ENCODE data around the gene HTR5A.
A peak's percentile ranks its signal among the peaks of the same experiment; 100 is the strongest.
"Not testable (repeated sequence)": the region's sequence is repeated elsewhere in the genome, so short reads cannot be mapped to it uniquely, and the experiment has no call there.

The HTR5A gene

DNA sequence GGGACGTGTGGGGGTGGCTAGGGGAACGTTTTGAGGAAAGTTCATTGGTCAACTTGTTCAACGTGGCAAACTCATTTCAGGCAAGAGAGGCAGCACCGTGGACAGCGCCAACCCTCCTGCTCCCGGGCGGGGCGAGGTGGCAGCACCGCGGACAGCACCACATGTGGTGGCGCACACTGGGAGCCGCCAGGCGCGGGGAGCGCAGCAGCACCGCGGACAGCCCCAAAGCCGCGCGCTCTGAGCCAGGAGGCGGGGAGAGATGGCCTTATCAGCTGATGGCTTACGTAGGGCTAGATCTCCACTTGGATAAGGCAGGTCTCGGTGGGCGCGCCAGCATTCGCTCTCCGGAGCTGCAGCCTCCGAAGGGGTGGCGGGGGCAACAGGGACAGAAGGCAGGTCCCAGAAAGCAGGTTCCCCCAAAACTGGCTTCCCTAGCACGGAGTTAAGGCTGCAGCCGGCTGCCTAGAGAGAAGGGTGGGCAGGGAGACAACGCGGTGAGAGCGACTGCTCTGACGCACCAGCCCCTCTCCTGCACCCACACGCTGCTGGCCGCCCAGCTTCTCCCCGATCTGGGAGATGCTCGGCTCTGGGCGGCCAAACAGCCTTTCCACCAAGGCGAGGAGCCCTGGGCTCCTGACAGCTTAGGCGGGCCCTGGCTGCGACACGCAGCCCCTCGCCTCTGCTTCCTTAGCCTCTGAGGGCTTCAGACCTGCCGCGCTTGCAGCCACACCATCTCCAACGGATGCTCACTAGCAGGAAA lies at the start of gene HTR5A:
TSS of gene HTR5A (plus strand) at position 333 of the 760 bp plus-strand sequence. CDS start 576 bp downstream, outside the sequence.
- peak; percentile 49 to 52 for DNase-seq (ENCODE audit: low read depth in 2 of 2)

DNA sequence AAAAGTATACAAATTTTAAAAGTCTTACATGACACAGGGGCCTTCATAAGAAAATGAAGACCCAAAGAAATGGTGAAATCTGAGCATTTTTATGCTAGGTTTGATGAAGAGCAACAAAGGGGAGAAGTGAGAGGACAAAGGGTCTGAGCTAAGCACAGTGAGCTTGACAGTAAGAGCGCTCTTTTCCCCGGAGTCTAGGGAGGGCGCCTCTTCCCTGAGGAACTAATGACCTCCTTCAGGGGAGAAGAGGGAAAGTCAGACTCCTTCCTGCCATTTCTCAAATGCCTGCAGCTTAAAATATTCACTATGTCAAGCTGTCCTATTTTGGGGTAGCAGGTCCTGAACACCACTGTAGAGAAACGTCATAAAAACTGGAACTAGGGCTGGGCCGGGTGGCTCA lies 49.1 kb upstream of the HTR5A start:
- DNase-seq (ENCODE audit: low read depth in 2 of 2) = no peak

DNA sequence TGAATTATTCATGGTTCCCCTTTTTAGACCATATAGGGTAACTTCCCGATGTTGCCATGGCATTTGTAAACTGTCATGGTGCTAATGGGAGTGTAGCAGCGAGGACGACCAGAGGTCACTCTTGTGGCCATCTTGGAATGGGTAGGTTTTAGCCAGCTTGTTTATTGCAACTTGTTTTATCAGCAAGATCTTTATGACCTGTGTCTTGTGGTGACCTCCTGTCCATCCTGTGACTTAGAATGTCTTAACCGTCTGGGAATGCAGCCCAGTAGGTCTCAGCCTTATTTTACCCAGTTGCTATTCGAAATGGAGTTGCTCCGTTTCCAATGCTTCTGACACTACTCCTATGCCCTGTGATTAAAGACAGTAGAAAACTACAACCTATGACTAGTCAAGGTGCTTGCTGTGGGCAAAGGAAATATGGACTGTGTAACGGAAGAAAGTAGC lies 48.4 kb upstream of the HTR5A start:
- DNase-seq (ENCODE audit: low read depth in 2 of 2) = no peak

DNA sequence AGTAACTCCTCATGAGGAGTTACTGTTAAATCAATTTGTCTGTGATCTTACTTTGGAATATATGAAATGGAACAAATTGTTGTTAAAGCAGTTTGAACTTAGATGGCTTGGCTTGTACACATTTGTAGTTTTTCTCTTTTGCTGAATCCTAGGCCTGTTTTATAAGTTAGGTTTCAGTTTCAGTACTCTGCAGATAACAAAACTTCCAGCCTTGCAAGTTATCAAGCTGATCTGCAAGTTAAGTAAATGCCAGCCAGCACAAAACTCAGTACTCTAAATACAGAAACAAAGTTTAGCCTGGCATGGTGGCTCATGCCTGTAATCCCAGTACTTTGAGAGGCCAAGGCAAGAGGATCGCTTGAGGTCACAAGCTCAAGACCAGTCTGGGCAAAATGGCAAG lies 42.2 kb upstream of the HTR5A start:
- no peak for DNase-seq (ENCODE audit: low read depth in 2 of 2)

DNA sequence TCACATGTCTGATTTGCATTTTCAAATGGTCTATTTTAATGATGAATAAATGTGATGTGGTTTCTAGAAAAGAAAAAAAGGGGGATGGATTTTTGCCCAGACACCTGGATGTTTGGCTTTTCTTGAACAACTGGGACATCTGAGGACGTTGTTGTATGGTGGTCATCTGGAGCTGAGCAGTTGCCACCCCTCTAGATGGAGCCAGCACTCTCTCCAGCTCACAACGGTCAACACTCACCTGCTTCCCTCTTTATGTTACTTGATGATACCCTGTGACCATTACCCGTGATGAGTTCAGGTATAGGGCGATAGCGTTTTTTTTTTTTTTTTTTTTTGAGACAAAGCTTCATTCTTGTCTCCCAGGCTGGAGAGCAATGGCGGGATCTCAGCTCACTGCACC lies 37.1 kb upstream of the HTR5A start:
- DNase-seq (ENCODE audit: low read depth in 2 of 2) = no peak

DNA sequence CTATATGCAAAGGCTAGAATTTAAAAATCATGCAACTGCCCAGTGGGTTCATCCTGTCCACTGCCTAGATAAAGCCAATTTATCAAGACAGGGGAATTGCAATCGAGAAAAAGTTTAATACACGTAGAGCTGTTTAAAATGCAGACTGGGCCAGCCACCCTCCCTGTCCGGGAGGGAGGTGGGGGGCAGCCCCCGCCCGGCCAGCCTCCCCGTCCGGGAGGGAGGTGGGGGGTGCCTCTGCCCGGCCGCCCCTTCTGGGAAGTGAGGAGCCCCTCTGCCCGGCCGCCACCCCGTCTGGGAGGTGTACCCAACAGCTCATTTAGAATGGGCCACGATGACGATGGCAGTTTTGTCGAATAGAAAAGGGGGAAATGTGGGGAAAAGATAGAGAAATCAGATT lies 35.6 kb upstream of the HTR5A start:
- DNase-seq (ENCODE audit: low read depth in 2 of 2) = not testable (repeated sequence)

DNA sequence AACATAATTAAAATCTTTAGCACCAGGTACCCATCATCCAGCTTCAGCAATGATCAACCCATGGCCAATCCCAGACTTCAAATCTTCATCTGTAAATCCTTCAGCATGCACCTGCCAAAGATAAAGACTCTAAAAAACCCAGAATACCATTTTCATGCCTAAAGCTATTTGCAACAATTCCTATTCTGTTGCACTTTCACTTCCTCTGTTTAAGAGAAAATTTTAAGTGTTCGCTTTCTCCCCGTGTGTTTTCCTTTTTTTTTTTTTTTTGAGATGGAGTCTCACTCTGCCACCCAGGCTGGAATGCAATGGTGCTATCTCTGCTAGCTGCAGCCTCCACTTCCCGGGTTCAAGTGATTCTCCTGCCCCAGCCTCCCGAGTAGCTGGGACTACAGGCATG lies 31.8 kb upstream of the HTR5A start:
- DNase-seq (ENCODE audit: low read depth in 2 of 2) = no peak

DNA sequence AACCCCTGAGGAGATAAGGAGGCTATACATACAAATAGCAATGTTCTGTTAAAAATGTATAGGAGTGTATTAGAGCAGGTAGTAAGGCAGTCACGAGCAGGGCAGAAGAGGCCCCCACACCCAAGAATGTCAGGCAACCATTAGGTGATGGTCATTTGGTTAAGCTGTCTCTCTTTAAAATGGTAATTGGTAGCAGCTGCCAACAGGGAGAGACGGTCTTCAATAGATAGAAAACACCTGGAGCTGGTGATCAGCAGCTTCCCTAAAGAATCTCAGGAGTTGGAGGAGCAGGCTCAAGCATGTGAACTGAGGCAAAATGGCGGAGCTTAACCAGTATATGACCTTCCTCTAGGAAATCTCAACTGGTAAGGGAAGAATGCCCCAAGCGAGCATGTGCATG lies 26.4 kb upstream of the HTR5A start:
- no peak for DNase-seq (ENCODE audit: low read depth in 2 of 2)

DNA sequence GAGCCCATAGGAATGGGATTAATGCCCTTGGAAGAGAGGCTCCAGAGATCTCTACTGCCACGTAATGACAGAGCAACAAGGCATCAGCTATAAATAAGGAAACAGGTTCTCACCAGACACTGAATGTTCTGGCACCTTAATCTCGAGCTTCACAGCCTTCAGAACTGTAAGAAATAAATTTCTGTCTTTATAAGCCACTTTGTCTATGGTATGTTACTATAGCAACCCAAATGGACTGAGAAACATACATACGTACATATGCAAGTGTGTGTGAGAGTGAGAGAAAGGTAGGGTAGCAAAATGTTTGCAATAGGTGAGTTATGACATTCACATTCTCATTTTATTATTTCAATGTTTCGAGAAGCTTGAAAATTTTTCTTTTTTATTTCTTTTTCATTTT lies 22.1 kb upstream of the HTR5A start:
- DNase-seq (ENCODE audit: low read depth in 2 of 2) = no peak

DNA sequence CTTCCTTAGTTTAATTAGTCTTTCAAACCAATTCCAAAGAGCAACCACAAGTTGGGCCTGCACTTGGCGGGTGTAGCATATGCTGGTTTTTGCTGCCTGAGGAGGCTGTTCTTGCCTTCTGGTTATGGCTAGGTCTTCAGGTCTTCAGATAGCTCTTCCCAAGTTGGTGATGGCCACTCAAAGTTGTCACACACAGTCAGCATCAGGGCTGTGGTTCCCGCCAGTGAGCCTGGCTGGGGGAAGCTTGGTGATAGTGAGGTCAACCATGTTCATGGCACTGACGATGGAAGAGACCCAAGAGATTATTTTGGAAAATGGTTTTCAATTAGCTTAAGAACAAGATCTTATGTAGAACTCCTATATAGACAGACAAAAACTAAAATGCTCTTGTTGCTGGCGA lies 18.8 kb upstream of the HTR5A start:
- no peak for DNase-seq (ENCODE audit: low read depth in 2 of 2)

DNA sequence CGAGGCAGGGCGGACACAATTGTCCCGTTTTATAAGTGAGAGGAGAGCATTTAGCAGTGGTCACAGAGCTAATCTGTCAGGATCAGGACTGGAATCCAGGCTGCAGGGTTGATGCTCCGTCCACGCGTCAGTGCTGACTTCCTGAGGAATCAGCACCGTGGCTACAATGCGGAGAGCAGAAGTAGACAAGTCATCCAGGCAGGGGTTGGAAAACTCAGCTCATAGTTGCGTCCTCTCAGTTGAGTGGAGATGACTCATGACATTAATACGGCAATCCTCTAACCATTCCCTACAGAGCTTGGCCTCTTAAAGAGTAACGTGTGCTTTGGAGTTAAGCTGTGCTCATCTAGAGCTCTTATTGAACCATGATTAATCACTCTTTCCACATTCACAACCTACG lies 17.1 kb upstream of the HTR5A start:
- no peak for DNase-seq (ENCODE audit: low read depth in 2 of 2)

DNA sequence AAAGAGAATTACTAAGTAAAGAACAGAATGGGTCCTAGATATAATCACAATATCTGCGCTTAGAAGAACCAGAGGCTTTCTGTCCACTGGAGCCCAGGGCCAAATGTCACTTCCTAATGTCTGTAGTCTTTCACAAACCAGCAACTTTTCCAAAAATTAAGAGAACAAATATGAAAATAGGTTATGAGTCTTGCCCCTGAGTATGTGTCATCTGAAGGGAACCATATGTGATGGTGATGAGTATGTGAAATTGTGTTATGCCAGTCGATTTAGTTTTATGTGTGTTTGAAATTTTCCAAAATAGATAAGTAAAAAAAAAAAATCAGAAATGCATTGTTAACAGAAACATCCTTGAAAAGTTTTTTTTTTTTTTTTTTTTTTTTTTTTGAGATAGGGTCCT lies 15.4 kb upstream of the HTR5A start:
- DNase-seq (ENCODE audit: low read depth in 2 of 2) = no peak

DNA sequence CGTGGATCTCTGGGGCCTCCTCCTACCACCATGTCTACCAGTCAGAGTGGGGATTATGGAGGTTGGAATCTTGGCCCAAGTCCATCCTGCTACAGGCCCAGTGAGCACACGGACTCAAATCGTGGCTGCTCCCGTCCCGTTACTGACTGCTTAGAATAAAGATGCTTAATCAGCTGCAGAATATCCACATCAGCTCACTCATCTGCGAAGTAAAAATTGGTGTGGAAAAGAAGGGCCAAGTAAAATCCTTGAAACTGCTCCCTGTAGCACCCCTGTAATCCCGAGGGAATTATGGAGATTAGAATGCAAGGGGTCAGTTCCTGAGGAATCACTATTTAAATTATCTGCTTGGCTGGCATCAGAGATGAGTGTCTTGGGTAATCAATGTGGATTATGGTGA lies 13.0 kb upstream of the HTR5A start:
- DNase-seq (ENCODE audit: low read depth in 2 of 2) = no peak

DNA sequence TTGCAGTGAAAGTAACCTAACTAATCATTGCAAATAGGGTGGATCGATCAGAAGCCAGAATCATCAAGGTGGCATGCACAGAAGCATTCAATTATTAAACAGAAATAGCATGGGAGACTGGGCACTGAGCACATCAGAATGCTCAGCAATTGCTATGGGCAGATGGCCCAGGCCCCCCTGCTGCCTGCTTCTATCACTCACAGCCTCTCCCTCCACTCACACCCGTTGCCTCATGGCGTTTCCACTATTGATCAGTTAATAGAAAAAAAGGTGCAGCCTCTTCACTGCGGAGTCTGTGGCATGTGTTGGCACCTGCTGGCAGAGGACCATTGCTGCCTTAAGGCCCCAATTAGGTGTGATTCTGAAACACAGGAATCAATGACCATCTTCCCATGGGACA lies 11.2 kb upstream of the HTR5A start:
- no peak for DNase-seq (ENCODE audit: low read depth in 2 of 2)

DNA sequence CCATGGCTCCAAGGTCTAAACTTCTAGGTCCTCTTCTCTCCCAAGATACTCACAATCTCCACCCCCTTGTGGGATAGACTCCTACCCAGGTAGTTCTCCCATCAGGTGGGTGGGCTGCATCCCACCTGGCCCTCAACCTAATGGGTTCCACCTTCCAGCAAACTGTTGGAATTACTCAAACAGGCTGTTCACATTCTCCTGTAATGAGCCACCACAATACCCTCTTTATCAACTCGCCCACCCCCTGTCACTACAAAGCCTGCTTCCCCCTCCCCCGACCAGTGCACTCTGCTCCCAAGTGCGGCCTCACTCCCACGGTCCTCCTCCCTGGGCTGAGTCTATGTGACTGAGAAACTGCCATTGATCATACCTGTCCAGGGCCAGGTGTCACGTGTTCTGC lies 10.4 kb upstream of the HTR5A start:
- no peak for DNase-seq (ENCODE audit: low read depth in 2 of 2)

DNA sequence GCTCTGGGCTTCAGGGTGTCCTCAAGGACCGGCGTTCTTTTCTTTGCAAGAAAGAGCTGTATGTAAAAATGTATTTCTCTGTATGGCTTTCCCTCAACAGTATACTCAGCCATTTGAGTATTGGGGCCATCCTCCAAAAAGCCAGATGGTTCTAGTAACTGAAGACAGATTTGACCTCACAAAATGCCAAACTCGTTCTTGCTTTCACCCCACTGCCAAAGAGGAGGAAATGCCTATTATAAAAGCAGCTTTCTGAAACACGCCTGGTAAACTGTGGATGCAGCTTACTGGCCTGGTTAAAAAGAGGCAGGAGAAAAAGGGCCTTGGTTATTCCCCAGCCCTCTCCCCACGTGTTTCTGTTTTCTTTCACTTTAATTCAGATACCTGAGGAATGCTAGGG lies 7.7 kb upstream of the HTR5A start:
- no peak for DNase-seq (ENCODE audit: low read depth in 2 of 2)

DNA sequence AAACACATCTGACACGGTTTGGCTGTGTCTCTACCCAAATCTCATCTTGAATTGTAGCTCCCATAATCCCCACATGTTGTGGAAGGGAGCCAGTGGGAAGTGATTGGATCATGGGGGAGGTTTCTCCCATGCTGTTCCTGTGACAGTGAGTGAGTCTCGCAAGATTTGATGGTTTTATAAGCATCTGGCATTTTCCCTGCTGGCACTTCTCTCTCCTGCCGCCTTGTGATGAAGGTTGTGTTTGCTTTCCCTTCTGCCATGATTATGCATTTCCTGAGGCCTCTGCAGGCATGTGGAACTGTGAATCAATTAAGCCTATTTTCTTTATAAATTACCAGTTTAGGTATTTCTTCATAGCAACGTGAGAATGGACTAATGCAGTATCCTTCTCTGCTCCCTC lies 5.9 kb upstream of the HTR5A start:
- DNase-seq (ENCODE audit: low read depth in 2 of 2) = no peak

DNA sequence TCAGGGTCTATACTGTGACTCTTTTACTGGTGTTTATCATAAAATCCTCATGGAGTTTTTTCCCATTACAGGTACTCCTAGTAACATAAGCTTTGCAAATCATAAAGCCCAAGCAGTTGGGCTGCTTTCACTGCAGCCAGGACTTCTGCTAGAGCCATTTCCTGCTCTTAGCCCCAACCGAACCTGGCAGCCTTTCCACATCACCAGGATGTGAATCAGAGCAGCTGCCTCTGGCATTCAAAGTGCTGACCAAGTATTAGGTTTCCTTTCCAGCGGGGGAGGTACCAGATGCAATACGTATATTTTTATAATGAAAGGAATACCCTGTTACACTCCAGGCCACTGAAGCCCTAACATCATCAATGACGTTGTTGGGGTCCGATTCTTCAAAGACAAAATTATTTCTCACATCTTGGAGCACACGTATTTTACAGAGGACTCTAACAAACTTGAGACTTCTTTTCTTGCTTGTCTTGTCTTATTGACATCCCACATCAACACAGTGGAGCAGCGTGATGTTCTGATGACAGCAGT lies 3.6 kb upstream of the HTR5A start:
- peak; percentile 1 to 3 for DNase-seq (ENCODE audit: low read depth in 2 of 2)

DNA sequence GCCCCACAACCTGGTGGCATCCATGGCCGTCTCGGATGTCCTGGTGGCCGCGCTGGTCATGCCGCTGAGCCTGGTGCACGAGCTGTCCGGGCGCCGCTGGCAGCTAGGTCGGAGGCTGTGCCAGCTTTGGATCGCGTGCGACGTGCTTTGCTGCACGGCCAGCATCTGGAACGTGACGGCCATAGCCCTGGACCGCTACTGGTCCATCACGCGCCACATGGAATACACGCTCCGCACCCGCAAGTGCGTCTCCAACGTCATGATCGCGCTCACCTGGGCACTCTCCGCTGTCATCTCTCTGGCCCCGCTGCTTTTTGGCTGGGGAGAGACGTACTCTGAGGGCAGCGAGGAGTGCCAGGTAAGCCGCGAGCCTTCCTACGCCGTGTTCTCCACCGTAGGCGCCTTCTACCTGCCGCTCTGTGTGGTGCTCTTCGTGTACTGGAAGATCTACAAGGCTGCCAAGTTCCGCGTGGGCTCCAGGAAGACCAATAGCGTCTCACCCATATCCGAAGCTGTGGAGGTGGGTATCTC lies 1.1 kb downstream of the HTR5A start:
- DNase-seq (ENCODE audit: low read depth in 2 of 2) = no peak

DNA sequence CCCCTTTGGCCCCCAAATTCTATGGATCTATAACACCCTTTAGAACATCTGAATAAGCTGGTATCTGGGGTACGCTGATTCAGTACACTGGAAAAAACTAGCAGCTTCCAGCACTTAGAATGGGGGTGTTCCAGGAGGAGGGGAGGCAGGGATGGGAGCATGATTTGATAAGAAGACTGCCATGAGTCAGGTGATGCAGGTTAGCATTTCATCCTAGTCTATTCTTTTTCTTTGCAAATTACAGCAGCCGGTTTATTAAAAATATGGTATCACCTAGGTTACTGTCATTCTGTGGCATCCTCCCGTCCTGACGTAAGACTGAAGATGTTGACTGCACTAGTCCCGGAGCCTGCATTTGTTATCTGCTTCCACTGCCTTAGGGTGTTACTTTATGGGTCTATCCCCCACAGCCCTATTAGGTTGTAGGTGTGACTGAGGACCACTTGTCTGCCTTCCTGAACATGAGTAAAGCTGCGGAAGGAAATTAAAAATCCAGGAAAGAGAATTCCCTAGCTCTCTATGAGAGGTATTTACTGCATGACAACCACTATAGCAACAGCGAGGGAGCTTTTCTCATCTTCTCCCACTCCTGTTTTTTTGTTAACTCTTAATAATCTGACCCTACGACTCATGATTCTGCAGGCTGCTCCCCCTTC lies 1.9 kb downstream of the HTR5A start:
- DNase-seq (ENCODE audit: low read depth in 2 of 2) = no peak

DNA sequence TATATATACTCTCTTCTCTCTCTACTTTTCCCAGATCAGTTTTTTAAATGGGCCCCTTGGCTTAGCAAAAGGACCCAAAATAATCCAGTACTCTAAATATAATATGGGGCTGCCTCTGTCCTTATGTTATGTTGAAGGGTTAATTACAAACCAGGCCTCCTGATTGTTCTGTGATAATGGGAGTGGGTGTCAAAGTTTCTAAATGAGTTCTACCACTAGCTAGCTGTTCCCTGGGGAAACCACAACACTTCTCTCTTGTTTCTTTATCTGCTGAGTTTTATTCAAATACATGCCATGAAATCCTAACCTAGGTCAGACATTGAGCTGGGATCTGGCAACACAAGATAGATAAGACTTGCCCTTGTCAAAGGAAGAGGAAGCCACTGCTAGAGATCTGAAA lies 3.8 kb downstream of the HTR5A start:
- no peak for DNase-seq (ENCODE audit: low read depth in 2 of 2)

DNA sequence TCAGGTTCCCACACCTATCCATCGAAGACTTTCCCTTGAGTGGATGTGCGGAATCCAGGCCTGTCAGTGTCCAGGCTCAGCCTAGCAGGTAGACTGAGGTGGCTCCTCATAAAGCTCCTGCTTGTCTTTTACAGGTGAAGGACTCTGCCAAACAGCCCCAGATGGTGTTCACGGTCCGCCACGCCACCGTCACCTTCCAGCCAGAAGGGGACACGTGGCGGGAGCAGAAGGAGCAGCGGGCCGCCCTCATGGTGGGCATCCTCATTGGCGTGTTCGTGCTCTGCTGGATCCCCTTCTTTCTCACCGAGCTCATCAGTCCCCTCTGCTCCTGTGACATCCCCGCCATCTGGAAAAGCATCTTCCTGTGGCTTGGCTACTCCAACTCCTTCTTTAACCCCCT lies 13.9 kb downstream of the HTR5A start:
- DNase-seq (ENCODE audit: low read depth in 2 of 2) = no peak

DNA sequence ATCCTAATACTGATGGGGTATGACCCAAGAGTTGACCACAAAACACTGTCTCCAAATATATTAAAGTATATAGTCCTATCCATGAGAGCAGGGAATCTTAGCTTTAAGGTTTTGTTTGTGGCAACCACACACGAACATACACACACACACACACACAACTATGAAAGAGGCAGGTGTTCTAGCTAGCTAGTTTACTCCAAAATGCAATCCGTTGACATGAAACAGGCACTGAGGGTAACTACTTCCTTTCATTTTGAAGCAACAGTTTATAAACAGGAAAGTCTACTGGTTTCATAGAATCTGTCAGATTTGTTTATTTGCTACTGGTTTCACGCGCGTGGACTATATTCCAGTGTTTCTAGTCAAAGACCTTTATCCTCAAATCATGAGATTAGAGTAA lies 14.8 kb downstream of the HTR5A start:
- no peak for DNase-seq (ENCODE audit: low read depth in 2 of 2)

Measured in fibroblast of skin of left quadriceps (primary cell).